ENCODE measurements around the gene NCLN. TPM values are rescaled to one million over a fixed set of nuclear protein-coding genes. Genes with fewer than 3 reads are reported as not detected.
"Not testable (repeated sequence)": the region's sequence is repeated elsewhere in the genome, so short reads cannot be mapped to it uniquely, and the experiment has no call there.

NCLN gene
- total RNA-seq, 1 donor from 2014 or later = 54.6 TPM

DNA sequence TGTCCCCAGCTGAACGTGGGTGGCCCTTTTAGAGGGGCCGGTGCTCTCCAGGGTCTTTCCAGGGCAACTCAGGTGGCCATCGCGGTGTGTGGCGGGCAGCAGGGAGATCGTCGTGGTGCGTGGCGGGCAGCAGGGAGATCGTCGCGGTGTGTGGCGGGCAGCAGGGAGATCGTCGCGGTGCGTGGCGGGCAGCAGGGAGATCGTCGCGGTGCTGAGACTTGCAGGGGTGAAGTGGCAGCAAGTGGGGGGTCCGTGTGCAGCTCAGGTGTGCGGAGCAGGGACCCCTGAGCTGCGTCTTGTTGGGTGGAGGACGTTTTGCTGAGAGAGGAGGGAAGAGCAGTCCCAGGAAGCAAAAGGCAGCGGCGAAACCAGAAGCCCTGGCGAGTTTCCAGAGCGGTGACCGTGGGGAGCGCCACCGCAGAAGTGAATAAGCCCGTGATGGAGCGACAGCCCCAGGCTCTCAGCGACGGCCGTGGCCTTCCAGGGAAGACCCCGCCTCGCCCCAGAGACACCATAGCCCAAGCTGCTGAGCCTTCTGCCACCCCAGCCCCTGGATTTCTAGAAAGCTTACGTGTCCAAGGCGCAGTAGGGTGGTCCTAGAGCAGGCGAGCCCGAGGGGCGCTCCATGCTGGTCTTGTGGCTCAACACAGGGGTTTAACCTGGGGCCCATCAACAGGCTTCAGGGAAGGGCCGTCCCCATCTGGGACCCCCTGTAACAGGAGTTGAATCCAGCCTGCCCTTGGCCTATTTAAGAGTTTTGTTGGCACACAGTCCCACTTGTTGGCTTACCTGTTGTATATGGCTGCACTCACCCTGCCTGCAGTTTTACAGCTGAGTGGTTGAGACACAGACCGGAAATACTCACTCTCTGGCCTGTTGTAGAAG lies 5.4 kb downstream of the NCLN start:
- TF ChIP-seq, protein P1, sequence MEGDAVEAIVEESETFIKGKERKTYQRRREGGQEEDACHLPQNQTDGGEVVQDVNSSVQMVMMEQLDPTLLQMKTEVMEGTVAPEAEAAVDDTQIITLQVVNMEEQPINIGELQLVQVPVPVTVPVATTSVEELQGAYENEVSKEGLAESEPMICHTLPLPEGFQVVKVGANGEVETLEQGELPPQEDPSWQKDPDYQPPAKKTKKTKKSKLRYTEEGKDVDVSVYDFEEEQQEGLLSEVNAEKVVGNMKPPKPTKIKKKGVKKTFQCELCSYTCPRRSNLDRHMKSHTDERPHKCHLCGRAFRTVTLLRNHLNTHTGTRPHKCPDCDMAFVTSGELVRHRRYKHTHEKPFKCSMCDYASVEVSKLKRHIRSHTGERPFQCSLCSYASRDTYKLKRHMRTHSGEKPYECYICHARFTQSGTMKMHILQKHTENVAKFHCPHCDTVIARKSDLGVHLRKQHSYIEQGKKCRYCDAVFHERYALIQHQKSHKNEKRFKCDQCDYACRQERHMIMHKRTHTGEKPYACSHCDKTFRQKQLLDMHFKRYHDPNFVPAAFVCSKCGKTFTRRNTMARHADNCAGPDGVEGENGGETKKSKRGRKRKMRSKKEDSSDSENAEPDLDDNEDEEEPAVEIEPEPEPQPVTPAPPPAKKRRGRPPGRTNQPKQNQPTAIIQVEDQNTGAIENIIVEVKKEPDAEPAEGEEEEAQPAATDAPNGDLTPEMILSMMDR (IDR thresholded peaks at IDR 0.05; ENCODE audit: unreplicated experiment) = no peak
- DNase-seq (ENCODE audit: low spot score, unreplicated experiment) = no peak
- H3K4me1 Mint-ChIP-seq (ENCODE audit: low read depth) = peaks cover 10% of the 10 kb centered on the region
- peaks cover 7% of the 10 kb centered on the region for H3K36me3 Mint-ChIP-seq (ENCODE audit: insufficient read depth)
- H3K27me3 Mint-ChIP-seq = no peaks in the 10 kb centered on the region
- peak overlapping the region; percentile 92 for H3K27ac Mint-ChIP-seq
- no peaks in the 10 kb centered on the region for H3K9me3 Mint-ChIP-seq (ENCODE audit: low read depth)
- no peak overlapping the region for H3K4me3 Mint-ChIP-seq (ENCODE audit: low read depth)

DNA sequence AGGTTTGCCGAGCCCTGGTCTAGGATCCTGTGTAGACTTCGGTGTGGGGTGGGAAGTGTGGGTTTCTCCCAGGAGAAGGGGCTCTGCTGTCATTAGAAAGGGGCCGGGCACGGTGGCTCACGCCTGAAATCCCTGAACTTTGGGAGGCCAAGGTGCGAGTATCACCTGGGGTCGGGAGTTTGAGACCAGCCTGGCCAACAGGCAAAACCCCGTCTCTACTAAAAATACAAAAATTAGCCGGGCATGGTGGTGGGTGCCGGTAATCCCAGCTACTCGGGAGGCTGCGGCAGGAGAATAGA lies 6.0 kb downstream of the NCLN start:
- not testable (repeated sequence) for H3K36me3 Mint-ChIP-seq (ENCODE audit: insufficient read depth); DNase-seq (ENCODE audit: low spot score, unreplicated experiment); H3K27ac Mint-ChIP-seq; H3K9me3 Mint-ChIP-seq (ENCODE audit: low read depth); H3K4me3 Mint-ChIP-seq (ENCODE audit: low read depth); H3K27me3 Mint-ChIP-seq; H3K4me1 Mint-ChIP-seq (ENCODE audit: low read depth)

DNA sequence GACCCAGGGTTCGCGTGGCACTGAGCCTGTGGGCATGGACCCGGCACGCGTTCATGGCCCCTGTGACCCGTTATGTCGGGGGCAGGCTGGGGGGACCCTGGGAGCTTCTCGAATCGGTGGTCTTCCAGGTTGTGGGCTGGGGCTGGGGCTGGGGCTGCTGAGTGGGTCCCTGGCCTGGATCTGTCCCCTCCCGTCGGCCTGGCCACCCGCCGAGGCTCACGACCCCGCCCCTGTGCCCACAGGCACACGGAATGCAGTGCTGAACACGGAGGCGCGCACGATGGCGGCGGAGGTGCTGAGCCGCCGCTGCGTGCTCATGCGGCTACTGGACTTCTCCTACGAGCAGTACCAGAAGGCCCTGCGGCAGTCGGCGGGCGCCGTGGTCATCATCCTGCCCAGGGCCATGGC lies 6.5 kb downstream of the NCLN start:
- Mint-ChIP-seq H3K27ac (no peak overlapping the region), H3K36me3 (ENCODE audit: insufficient read depth) (peaks cover 7% of the 10 kb centered on the region), H3K27me3 (no peaks in the 10 kb centered on the region), H3K9me3 (ENCODE audit: low read depth) (no peaks in the 10 kb centered on the region), H3K4me3 (ENCODE audit: low read depth) (no peak overlapping the region), H3K4me1 (ENCODE audit: low read depth) (peaks cover 2% of the 10 kb centered on the region)
- TF ChIP-seq, protein P1 (IDR thresholded peaks at IDR 0.05; ENCODE audit: unreplicated experiment) = no peak
- DNase-seq (ENCODE audit: low spot score, unreplicated experiment) = no peak

DNA sequence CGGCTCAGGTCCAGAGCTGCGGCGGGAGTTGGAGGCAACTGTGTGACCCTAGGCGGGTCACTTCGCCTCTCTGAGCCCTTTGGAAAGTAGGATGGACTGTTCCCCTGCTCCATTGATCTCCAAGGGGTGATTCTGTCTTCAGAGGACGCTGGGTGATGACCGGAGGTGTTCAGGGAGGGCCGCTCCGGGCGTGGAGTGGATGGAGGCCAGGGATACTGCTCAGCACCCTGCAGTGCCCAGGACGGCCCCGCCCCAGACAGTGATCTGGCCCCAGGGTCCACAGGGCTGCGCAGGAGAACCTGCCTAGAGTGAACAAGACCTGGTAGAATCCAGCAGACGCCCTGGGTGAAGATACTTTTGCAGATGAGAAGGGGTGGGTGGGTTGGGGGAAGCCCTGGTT lies 7.0 kb downstream of the NCLN start:
- TF ChIP-seq, protein P1 (IDR thresholded peaks at IDR 0.05; ENCODE audit: unreplicated experiment) = no peak

DNA sequence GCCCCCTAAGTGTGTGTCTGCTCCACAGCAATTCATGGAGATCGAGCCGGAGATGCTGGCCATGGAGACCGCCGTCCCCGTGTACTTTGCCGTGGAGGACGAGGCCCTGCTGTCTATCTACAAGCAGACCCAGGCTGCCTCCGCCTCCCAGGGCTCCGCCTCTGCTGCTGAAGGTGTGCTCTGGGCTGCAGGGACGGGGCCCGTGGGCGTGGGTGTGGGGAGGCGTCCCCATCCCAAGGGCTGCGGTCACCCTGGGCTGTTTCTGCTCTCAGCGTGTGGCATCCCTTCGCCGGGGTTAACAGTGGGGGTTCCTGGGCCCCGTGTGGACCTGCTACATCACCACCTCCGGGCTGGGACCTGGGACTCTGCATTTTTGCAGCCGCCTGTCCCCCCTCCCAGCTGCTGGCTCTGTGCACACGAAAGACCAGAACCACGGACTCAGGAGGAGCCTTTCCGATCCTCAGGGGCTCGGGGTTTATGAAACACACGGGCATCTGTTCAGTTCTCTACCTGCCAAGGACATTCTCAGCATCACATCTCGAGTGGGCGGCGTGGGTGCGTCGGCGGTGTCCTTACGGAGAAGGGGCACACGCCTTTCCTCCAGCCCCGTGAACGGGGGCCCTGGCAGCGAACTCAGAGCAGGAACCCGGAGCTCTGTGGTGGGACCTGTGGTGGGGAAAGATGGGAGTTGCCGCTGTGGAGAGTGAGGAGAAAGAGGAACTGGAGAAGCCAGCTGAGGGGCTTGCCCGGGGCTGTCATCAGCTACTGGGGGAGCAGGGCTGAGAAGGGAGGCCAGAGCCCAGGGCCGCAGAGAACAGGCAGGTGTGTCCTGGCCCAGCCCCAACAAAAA lies 7.8 kb downstream of the NCLN start:
- Mint-ChIP-seq H3K4me3 (ENCODE audit: low read depth) (no peak overlapping the region), H3K9me3 (ENCODE audit: low read depth) (no peaks in the 10 kb centered on the region), H3K36me3 (ENCODE audit: insufficient read depth) (peaks cover 7% of the 10 kb centered on the region), H3K27me3 (no peaks in the 10 kb centered on the region), H3K27ac (no peak overlapping the region), H3K4me1 (ENCODE audit: low read depth) (peaks cover under 1% of the 10 kb centered on the region)
- no peak for DNase-seq (ENCODE audit: low spot score, unreplicated experiment)
- TF ChIP-seq, protein P1 (IDR thresholded peaks at IDR 0.05; ENCODE audit: unreplicated experiment) = no peak

More for the DNA sequence above, 7.0 kb downstream of the NCLN start:
- H3K4me3 Mint-ChIP-seq (ENCODE audit: low read depth) = no peak overlapping the region
- peaks cover 7% of the 10 kb centered on the region for H3K36me3 Mint-ChIP-seq (ENCODE audit: insufficient read depth)
- DNase-seq (ENCODE audit: low spot score, unreplicated experiment) = no peak
- no peak overlapping the region for H3K27ac Mint-ChIP-seq
- H3K9me3 Mint-ChIP-seq (ENCODE audit: low read depth) = no peaks in the 10 kb centered on the region
- no peaks in the 10 kb centered on the region for H3K27me3 Mint-ChIP-seq
- peaks cover 2% of the 10 kb centered on the region for H3K4me1 Mint-ChIP-seq (ENCODE audit: low read depth)

Measured in progenitor cell of endocrine pancreas (in vitro differentiated cells).